ENCODE measurements around the gene RBM19.

RBM19 gene

DNA sequence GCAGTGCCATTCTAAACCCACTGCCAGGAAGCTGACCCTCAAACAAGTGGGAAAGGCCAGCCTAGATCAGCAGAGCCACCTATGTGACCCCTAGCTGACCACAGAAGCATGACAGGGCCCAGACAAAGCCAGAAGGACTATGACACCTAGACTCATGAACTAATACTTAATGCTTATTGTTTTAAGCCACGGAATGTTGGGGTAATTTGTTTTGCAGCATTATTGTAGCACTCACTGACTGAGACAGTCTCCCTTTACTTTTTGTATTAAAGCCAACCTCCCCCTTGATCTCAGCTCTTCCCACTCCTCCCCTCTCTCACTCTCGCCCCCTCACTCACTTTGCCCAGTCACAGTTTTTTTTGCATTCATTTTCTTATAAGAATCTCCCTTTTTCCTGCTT lies 186.4 kb downstream of the RBM19 start:
- TF ChIP-seq, protein P1, sequence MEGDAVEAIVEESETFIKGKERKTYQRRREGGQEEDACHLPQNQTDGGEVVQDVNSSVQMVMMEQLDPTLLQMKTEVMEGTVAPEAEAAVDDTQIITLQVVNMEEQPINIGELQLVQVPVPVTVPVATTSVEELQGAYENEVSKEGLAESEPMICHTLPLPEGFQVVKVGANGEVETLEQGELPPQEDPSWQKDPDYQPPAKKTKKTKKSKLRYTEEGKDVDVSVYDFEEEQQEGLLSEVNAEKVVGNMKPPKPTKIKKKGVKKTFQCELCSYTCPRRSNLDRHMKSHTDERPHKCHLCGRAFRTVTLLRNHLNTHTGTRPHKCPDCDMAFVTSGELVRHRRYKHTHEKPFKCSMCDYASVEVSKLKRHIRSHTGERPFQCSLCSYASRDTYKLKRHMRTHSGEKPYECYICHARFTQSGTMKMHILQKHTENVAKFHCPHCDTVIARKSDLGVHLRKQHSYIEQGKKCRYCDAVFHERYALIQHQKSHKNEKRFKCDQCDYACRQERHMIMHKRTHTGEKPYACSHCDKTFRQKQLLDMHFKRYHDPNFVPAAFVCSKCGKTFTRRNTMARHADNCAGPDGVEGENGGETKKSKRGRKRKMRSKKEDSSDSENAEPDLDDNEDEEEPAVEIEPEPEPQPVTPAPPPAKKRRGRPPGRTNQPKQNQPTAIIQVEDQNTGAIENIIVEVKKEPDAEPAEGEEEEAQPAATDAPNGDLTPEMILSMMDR (conservative IDR thresholded peaks at IDR 0.05; ENCODE audit: low read depth), result no peak
- ChIA-PET POLR2A (ENCODE audit: low non-redundant PET) (no interaction called here), CTCF (no interaction called here)
- DNase-seq (ENCODE audit: low spot score), result no peak
- H3K27ac ChIP-seq, result no peak overlapping the region

DNA sequence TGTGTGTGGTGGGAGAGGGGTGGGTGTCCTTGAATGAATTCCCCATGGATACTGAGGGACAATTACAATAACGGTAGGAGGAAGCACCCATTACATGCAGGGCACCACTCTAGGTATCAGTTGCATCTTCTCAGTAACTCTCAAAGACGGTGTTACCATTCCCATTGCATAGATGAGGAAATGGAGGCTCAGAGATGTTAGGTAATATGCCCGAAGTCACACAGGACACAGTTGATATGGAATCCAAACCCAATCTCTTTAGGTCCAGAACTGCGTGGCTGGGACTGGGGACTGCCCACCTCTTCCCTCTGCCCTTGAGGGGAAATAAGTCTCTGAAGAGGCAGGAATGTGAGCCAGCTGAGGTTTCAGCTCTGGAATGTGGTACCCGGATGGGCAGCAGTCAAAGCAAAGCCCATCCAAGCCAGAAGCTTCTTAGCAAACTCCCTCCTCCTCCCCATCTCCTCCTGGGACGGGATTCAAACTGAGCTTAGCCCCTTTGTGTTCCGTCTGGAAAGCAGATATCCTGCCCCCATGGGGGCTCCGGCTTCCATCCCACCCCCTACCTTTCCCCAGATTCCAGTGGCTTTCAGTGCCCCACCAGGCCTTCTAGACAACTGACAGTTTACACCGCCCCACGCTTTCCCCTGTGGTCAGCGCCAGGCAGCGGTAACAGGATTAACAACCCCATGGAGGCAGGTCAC lies 187.5 kb downstream of the RBM19 start:
- TF ChIP-seq, protein P1 (conservative IDR thresholded peaks at IDR 0.05; ENCODE audit: low read depth), result no peak
- ChIA-PET CTCF (interaction anchor here (0.5 kb wide), 1 partner anchor 1038 kb away, joined by 3 read pairs; no protein-coding TSS in a partner anchor), POLR2A (ENCODE audit: low non-redundant PET) (no interaction called here)

DNA sequence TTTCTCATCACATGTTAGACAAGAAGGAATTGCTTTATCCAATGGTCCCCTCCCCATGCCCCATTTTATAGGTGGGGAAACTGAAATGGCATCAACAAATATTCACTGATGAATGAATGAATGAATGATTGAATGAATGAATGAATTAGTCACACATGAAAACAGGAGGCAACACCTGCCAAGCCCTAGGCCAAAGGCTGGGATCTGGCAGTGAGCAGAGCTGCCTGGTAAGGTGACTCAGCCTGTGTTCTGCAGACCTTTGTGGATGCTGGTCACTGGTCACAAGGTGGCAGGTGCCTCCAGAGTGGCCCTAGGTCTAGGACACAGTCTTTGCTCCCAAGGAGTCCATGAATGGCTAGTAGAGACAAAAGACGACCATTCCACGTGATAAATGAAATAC lies 188.4 kb downstream of the RBM19 start:
- TF ChIP-seq, protein P1 (conservative IDR thresholded peaks at IDR 0.05; ENCODE audit: low read depth), result no peak
- POLR2A ChIA-PET (ENCODE audit: low non-redundant PET), result no interaction called here

More for the DNA sequence above, 187.5 kb downstream of the RBM19 start:
- H3K27ac ChIP-seq, result no peak overlapping the region
- no peak for DNase-seq (ENCODE audit: low spot score)

DNA sequence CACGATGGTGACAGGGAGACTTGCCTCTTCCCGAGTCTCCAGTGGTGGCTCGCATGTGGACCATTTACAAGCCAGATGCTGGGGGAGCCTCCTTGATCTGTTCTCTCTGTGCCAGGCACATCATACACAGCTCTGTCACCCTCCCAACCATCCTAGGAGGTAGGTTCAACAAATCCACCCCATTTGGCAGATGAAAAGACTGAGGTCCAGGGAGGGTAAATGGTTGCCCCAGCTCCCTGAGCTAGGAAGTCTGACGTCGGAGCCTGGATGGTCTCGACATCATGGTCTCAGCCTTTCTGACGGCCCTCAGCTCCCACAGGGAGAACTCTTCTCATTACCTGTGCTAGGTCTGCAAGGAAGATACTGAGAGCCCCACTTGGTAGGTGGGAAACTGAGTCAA lies 189.6 kb downstream of the RBM19 start:
- ChIA-PET POLR2A (ENCODE audit: low non-redundant PET) (no interaction called here), CTCF (no interaction called here)
- no peak for DNase-seq (ENCODE audit: low spot score)
- TF ChIP-seq, protein P1 (conservative IDR thresholded peaks at IDR 0.05; ENCODE audit: low read depth), result no peak
- no peak overlapping the region for H3K27ac ChIP-seq

More for the DNA sequence above, 188.4 kb downstream of the RBM19 start:
- no peak for DNase-seq (ENCODE audit: low spot score)
- CTCF ChIA-PET, result no interaction called here
- no peak overlapping the region for H3K27ac ChIP-seq

DNA sequence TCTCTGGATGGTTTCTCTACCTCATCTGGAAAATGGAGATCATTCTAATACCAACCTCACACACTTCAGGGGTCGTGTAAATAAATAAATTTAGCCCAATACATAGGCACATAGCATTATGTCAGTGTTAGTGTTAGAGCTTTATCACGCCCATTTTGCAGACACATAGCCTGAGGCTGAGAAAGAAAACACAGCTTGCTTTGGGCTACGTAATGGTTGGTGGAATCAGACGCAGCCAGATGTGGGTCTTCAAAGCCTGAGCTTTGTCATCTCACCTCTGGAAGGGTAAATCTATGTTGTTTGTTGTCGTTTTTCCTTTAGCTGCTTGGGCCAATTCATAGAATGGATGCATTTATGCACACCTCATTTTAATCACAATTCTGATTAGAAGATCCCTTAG lies 191.6 kb downstream of the RBM19 start:
- ChIA-PET CTCF (no interaction called here), POLR2A (ENCODE audit: low non-redundant PET) (no interaction called here)
- no peak overlapping the region for H3K27ac ChIP-seq
- DNase-seq (ENCODE audit: low spot score), result no peak
- TF ChIP-seq, protein P1 (conservative IDR thresholded peaks at IDR 0.05; ENCODE audit: low read depth), result no peak

DNA sequence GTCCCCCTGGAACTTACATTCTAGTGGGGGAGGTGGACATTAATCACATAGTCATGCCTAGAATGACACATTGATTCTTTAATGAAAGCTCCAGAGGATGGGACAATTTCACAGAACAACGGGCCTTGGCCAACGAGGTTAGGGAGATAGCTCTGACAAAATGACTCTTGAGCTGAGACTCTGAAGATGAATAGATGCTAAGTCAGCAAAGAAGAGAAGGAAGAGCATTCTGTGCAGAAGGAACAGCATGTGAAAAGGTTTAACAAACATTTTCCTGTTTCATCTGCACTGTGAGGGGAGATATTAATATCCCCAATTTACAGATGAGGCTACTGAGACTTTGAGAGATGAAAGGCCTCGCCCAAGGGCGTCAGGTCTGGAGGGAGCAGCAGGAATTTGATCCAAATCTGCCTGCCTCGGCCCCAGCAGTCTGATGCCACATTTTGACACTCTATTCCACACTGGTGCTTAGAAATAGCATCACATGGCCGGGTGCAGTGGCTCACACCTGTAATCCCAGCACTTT lies 193.6 kb downstream of the RBM19 start:
- H3K27ac ChIP-seq, result no peak overlapping the region
- ChIA-PET CTCF (no interaction called here), POLR2A (ENCODE audit: low non-redundant PET) (no interaction called here)
- DNase-seq (ENCODE audit: low spot score), result no peak
- TF ChIP-seq, protein P1 (conservative IDR thresholded peaks at IDR 0.05; ENCODE audit: low read depth), result no peak
